KOPT-K1 (cell line): ENCODE results near the gene CCL20.

Experiments used
- H3K27ac ChIP-seq: fragments of 200-600 bp; sonication (generic); 2 replicates; pipeline ENCODE4 v1.5.1; 2016; ENCODE audit warnings: antibody characterized with exemption, mild to moderate bottlenecking, low read depth, low read length; ENCODE audit not compliant: poor library complexity, severe bottlenecking
- H3K36me3 ChIP-seq: fragments of 200-600 bp; sonication (generic); 2 replicates; pipeline ENCODE4 v1.5.1; 2017; ENCODE audit warnings: antibody characterized with exemption, mild to moderate bottlenecking, low read length, moderate library complexity; ENCODE audit not compliant: insufficient read depth
- H3K9me3 ChIP-seq: fragments of 200-600 bp; sonication (generic); 2 replicates; pipeline ENCODE4 v1.5.1; 2017; ENCODE audit warnings: antibody characterized with exemption, low read length, mild to moderate bottlenecking; ENCODE audit not compliant: insufficient read depth, poor library complexity, severe bottlenecking

The CCL20 gene

GRCh38 chr2:227813562-227814353 is at the start of gene CCL20:
Gene CCL20 (plus strand): TSS chr2:227813842. CDS start chr2:227813912, 70 bp downstream.
- H3K9me3 ChIP-seq, result no peaks in the 10 kb centered on the region
- H3K27ac ChIP-seq, result no peak within 1 kb of the TSS
- no peaks in the 10 kb centered on the region for H3K36me3 ChIP-seq

- Histone ChIP-seq H3K27ac (no peak overlapping the region), H3K9me3 (no peaks in the 10 kb centered on the region), H3K36me3 (no peaks in the 10 kb centered on the region)
Observed at GRCh38 chr2:227765788-227766372, 47.8 kb upstream of the CCL20 start.

GRCh38 chr2:227766373-227766883 is 47.2 kb upstream of the CCL20 start:
- Histone ChIP-seq H3K27ac (no peak overlapping the region), H3K36me3 (no peaks in the 10 kb centered on the region), H3K9me3 (no peaks in the 10 kb centered on the region)

- Histone ChIP-seq H3K27ac (no peak overlapping the region), H3K9me3 (no peaks in the 10 kb centered on the region), H3K36me3 (no peaks in the 10 kb centered on the region)
Observed at GRCh38 chr2:227767830-227768229, 45.8 kb upstream of the CCL20 start.

GRCh38 chr2:227772197-227772661 is 41.4 kb upstream of the CCL20 start:
- Histone ChIP-seq H3K9me3 (no peaks in the 10 kb centered on the region), H3K27ac (no peak overlapping the region), H3K36me3 (no peaks in the 10 kb centered on the region)

- Histone ChIP-seq H3K36me3 (no peaks in the 10 kb centered on the region), H3K9me3 (no peaks in the 10 kb centered on the region), H3K27ac (no peak overlapping the region)
Observed at GRCh38 chr2:227772932-227773331, 40.7 kb upstream of the CCL20 start.

GRCh38 chr2:227774011-227774624 is 39.5 kb upstream of the CCL20 start:
- Histone ChIP-seq H3K36me3 (no peaks in the 10 kb centered on the region), H3K27ac (no peak overlapping the region), H3K9me3 (no peaks in the 10 kb centered on the region)

GRCh38 chr2:227774895-227775842 is 38.5 kb upstream of the CCL20 start:
- Histone ChIP-seq H3K9me3 (no peaks in the 10 kb centered on the region), H3K27ac (no peak overlapping the region), H3K36me3 (no peaks in the 10 kb centered on the region)

- H3K9me3 ChIP-seq, result no peaks in the 10 kb centered on the region
- no peak overlapping the region for H3K27ac ChIP-seq
- H3K36me3 ChIP-seq, result no peaks in the 10 kb centered on the region
Observed at GRCh38 chr2:227780981-227781615, 32.5 kb upstream of the CCL20 start.

- no peaks in the 10 kb centered on the region for H3K9me3 ChIP-seq
- no peak overlapping the region for H3K27ac ChIP-seq
- H3K36me3 ChIP-seq, result no peaks in the 10 kb centered on the region
Observed at GRCh38 chr2:227781841-227782240, 31.8 kb upstream of the CCL20 start.

GRCh38 chr2:227782804-227783203 is 30.8 kb upstream of the CCL20 start:
- Histone ChIP-seq H3K36me3 (no peaks in the 10 kb centered on the region), H3K9me3 (no peaks in the 10 kb centered on the region), H3K27ac (no peak overlapping the region)

- Histone ChIP-seq H3K9me3 (no peaks in the 10 kb centered on the region), H3K27ac (no peak overlapping the region), H3K36me3 (no peaks in the 10 kb centered on the region)
Observed at GRCh38 chr2:227783404-227784138, 30.1 kb upstream of the CCL20 start.

- no peaks in the 10 kb centered on the region for H3K36me3 ChIP-seq
- H3K9me3 ChIP-seq, result no peaks in the 10 kb centered on the region
- H3K27ac ChIP-seq, result no peak overlapping the region
Observed at GRCh38 chr2:227785293-227785692, 28.3 kb upstream of the CCL20 start.
